LNCAP (cell line): ENCODE measurements around the gene SSH3.

Experiments used
- TF ChIP-seq, protein P1 (sequence below): fragments of 450-650 bp; IDR thresholded peaks from 2 replicates; pipeline ENCODE4 v1.5.1; 2017; ENCODE audit warnings: mild to moderate bottlenecking

SSH3 gene

GRCh38 chr11:67271205-67271540 lies 32.2 kb upstream of the SSH3 start:
- TF ChIP-seq, protein P1, sequence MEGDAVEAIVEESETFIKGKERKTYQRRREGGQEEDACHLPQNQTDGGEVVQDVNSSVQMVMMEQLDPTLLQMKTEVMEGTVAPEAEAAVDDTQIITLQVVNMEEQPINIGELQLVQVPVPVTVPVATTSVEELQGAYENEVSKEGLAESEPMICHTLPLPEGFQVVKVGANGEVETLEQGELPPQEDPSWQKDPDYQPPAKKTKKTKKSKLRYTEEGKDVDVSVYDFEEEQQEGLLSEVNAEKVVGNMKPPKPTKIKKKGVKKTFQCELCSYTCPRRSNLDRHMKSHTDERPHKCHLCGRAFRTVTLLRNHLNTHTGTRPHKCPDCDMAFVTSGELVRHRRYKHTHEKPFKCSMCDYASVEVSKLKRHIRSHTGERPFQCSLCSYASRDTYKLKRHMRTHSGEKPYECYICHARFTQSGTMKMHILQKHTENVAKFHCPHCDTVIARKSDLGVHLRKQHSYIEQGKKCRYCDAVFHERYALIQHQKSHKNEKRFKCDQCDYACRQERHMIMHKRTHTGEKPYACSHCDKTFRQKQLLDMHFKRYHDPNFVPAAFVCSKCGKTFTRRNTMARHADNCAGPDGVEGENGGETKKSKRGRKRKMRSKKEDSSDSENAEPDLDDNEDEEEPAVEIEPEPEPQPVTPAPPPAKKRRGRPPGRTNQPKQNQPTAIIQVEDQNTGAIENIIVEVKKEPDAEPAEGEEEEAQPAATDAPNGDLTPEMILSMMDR = no peak

GRCh38 chr11:67271541-67272284 lies 31.6 kb upstream of the SSH3 start:
- TF ChIP-seq, protein P1 = no peak

DNA sequence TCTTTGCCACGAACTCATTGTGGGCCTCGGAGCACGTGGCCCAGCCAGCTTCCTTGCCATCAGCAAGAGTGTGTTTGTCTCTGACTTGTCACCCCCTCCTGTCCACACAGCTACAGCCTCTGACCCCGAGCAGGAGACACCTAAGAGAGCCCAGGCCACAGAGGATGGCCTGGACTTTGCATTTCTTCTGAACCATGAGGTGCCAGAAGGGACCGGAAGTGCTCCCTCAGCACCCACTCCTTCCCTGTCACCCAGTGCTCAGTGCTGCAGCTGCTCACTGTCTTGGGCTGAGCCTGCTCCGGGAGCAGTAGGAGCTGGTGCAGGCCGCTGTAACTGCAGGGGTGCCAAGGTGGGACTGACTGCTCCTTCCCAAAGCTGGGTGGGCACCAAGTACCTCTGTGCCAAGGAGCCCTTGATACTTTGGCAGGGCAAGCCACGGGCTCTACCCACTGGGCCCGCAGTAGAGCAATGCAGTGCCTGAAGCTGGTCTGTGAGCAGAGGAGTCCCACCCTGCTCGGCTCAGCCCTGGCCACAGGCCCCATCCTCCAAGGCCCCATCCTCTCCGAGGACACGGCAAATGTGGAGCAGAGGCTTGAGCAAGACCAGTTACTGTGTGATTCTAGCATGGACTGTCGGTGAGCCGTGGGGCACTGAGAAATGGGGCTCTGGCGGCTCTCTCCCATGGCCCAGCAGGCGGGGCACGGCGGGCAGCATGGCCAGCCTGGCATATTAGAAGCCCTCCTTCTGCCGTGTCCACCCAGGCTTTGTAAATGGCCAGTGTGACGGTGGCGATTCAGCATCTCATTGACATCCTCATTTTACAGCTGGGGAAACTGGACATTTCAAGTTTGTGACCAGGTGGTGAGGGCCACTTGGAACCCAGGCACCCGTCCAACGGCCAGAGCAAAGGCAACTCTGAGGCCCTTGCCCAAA lies 30.7 kb upstream of the SSH3 start:
- TF ChIP-seq, protein P1 = no peak

DNA sequence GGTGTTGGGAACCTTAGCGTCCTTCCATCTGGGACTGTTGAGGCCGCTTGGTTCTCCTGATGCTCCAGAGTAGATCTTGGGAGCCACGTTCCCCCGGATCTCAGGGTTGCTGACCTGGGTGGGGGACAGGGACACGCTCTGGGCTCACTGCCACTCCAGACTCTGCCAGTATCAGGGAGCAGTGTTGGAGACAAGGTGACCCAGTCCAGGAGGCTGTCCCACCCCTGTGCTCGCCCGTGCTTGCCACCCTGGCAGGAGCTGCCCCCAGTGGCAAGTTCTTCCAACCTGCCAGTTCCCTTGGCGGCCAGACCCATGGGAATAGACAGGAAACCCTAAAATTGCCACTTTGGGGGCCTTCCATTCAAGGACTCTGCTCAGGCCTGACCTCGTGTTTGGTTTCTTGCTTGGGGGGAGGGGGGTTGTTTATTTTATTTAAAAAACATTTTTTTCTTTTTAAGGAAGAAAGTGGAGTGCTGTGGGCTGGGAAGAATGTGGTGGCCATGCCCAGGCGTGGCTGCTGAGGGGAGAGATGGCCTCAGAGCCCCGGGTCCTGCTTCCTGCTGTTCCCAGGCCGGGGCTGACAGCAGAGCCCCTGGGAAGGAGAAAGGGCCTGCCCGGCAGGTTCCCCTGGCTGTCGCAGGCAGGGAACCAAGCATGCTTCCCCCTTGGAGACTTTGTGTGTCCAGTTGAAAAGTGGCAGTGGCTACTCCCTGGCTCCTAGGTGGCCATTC lies 29.9 kb upstream of the SSH3 start:
- TF ChIP-seq, protein P1 = no peak

- TF ChIP-seq, protein P1 = no peak
Observed at GRCh38 chr11:67274768-67275605, 28.3 kb upstream of the SSH3 start.

DNA sequence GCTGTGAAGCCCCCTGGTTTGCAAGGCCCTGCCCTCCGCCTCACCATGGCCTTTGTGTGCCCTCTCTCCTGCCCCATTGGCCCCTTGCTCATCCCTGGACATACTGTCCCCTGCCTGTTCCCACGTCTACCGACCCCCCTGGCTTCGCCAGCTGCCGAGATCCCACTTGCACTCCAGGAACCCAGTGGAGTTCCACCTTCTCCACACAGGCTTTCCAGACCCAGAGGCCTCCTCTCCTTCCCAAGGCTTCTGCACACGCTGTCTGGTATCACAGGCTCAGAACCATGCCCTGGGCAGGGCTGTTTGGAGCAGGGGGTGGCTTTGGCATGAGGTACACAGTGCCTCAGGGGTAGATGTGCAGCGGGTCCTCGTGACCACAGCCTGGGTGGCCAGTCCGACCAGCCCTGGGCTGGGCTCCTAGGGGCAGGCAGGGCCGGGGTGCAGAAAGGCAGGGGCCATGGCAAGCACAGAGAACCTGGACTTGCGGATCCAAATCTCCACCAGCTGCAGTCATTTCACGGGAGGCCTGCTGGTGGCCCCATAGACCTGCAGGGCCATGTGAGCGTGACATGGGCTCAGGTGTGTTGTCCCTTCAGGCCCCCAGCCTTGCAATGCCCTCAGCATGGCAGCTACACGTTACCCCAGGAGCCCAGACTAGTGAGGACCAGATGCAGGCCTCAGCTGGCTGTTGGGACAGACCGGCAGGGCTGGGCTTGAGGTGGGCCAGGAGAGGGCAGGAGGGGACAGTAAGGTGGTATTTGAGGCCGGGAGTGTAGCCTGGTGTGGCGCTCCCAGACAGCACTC lies 27.5 kb upstream of the SSH3 start:
- TF ChIP-seq, protein P1 = no peak
